ENCODE results near the gene DYNLRB1.

DNA sequence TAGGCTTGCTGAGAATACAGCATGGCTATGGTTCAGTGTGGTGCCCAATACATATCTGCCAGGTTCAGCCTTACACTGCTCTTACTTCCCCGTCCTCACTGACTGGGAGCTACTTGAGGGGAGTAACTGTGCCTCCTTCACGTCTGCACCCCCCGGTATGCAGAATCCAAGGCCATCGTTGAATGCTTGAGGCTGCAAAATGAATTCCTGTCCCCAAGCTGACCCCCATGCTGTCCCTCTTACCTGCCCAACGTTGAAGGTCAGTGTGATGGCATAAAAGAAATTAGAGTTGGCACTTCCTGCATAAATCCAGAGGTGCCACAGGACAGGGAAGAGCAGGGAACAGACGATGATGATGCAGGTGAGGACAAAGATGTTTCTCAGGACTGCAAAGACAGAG, 58.6 kb downstream of the DYNLRB1 start:
- TF ChIP-seq CTCF (IDR thresholded peaks at IDR 0.05) = no peak
- TF ChIP-seq POLR2A (IDR thresholded peaks at IDR 0.05) = no peak
- no peak for TF ChIP-seq POLR2AphosphoS5 (IDR thresholded peaks at IDR 0.05)
